Keratinocyte (primary cell): ENCODE data around the gene BTNL8.

Source experiments
- EZH2 ChIP-seq: IDR thresholded peaks from one replicate; pipeline ENCODE4 v1.6.1; 2012; ENCODE audit warnings: inconsistent platforms, mild to moderate bottlenecking, low read length, moderate library complexity
- TF ChIP-seq, protein P1 (sequence below), 3 experiments: IDR thresholded peaks in 1 of 3; conservative IDR thresholded peaks in 1 of 3; optimal IDR thresholded peaks in 1 of 3; 2 replicates in 2 of 3; 3 replicates in 1 of 3; pipeline versions ENCODE3 to v1.5.1; 2011; ENCODE audit warnings: low read length in 3 of 3, mild to moderate bottlenecking in 3 of 3, moderate library complexity in 2 of 3, control low read depth in 1 of 3, inconsistent platforms in 1 of 3; ENCODE audit not compliant: insufficient read depth in 2 of 3; ENCODE audit errors: extremely low read depth in 1 of 3

DNA sequence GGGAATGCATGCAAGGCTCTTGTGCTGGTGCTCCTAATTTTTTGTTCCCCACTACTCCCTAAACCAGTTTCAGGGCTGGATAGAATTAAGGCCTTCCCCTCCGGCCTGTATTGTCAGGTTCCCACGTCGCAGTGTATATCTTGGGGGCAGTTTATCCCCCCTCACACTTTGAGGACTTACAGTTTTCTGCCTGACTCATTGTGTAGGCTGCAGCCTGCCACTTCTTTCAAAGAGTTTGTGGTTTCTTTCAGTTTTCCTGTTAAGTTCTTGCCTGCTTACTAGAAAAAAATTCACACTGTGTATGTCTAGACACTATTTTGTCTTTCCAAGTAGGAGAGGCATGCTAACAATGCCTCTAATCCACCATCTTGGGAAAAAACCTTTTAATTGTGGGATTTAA, 61.2 kb downstream of the BTNL8 start:
- TF ChIP-seq, protein P1, sequence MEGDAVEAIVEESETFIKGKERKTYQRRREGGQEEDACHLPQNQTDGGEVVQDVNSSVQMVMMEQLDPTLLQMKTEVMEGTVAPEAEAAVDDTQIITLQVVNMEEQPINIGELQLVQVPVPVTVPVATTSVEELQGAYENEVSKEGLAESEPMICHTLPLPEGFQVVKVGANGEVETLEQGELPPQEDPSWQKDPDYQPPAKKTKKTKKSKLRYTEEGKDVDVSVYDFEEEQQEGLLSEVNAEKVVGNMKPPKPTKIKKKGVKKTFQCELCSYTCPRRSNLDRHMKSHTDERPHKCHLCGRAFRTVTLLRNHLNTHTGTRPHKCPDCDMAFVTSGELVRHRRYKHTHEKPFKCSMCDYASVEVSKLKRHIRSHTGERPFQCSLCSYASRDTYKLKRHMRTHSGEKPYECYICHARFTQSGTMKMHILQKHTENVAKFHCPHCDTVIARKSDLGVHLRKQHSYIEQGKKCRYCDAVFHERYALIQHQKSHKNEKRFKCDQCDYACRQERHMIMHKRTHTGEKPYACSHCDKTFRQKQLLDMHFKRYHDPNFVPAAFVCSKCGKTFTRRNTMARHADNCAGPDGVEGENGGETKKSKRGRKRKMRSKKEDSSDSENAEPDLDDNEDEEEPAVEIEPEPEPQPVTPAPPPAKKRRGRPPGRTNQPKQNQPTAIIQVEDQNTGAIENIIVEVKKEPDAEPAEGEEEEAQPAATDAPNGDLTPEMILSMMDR (optimal IDR thresholded peaks at IDR 0.05 in 1 of 3, IDR thresholded peaks at IDR 0.05 in 1 of 3, conservative IDR thresholded peaks at IDR 0.05 in 1 of 3; ENCODE audit: extremely low read depth in 1 of 3, insufficient read depth in 2 of 3, low read length in 3 of 3), result no peak
- TF ChIP-seq EZH2, result no peak
